Common myeloid progenitor, CD34-positive (primary cell): Measurements from ENCODE around the gene HOXB2.

Experiments used
- CTCF ChIA-PET: fragments of 350-600 bp; sonication (Branson Sonifier 250); formaldehyde crosslinking; loops from one replicate; lab custom pipeline; 2021; ENCODE audit warnings: antibody characterized with exemption; lab: Charles Lee
- POLR2A ChIA-PET: fragments of 350-600 bp; sonication (Branson Sonifier 250); formaldehyde crosslinking; loops from one replicate; lab custom pipeline; 2021; ENCODE audit warnings: antibody characterized with exemption; lab: Charles Lee
- DNase-seq, 3 donors: peaks; one replicate each; pipeline versions ENCODE4 v3.0.0 to v3.0.0-alpha.2; 2013
- H3K27ac ChIP-seq, 2 experiments: 1 replicate in 1 of 2; 2 replicates in 1 of 2; pipeline ENCODE4 v1.7.0; 2013; ENCODE audit warnings: inconsistent platforms in 2 of 2, low read length in 2 of 2, mild to moderate bottlenecking in 2 of 2, low read depth in 1 of 2, moderate library complexity in 1 of 2; ENCODE audit not compliant: severe bottlenecking in 2 of 2, insufficient read depth in 1 of 2, poor library complexity in 1 of 2
- H3K27me3 ChIP-seq, 5 experiments: replicated peaks in 2 of 5; 1 replicate in 3 of 5; 2 replicates in 2 of 5; pipeline versions ENCODE4 v1.6.1 to v1.7.0; 2013; ENCODE audit warnings: low read length in 4 of 5, mild to moderate bottlenecking in 2 of 5, moderate library complexity in 2 of 5, inconsistent platforms in 1 of 5; ENCODE audit not compliant: insufficient read depth in 5 of 5, control insufficient read depth in 4 of 5
- H3K36me3 ChIP-seq, 4 experiments: 1 replicate in 2 of 4; 2 replicates in 2 of 4; pipeline versions ENCODE4 v1.6.1 to v1.7.0; 2013; ENCODE audit warnings: low read length in 3 of 4, control low read depth in 1 of 4, mild to moderate bottlenecking in 1 of 4; ENCODE audit not compliant: control insufficient read depth in 4 of 4, insufficient read depth in 4 of 4
- H3K4me1 ChIP-seq, 4 experiments: 1 replicate in 3 of 4; 2 replicates in 1 of 4; pipeline versions ENCODE4 v1.6.1 to v1.7.1; 2013; ENCODE audit warnings: low read length in 3 of 4, mild to moderate bottlenecking in 3 of 4, control low read depth in 1 of 4, inconsistent platforms in 1 of 4, moderate library complexity in 1 of 4; ENCODE audit not compliant: control insufficient read depth in 4 of 4, insufficient read depth in 4 of 4; ENCODE audit errors: control extremely low read depth in 1 of 4
- H3K4me3 ChIP-seq, 7 experiments: 1 replicate in 4 of 7; 2 replicates in 3 of 7; pipeline versions ENCODE4 v1.5.1 to v1.7.0; 2013; ENCODE audit warnings: mild to moderate bottlenecking in 7 of 7, low read length in 6 of 7, moderate library complexity in 6 of 7, inconsistent platforms in 2 of 7, low read depth in 2 of 7, control low read depth in 1 of 7; ENCODE audit not compliant: insufficient read depth in 4 of 7, control insufficient read depth in 1 of 7; ENCODE audit errors: extremely low read depth in 1 of 7
- H3K9me3 ChIP-seq, 5 experiments: 1 replicate in 4 of 5; 2 replicates in 1 of 5; pipeline versions ENCODE4 v1.6.1 to v1.7.1; 2013; ENCODE audit warnings: low read length in 4 of 5, mild to moderate bottlenecking in 2 of 5, inconsistent platforms in 1 of 5, low read depth in 1 of 5, moderate library complexity in 1 of 5; ENCODE audit not compliant: control insufficient read depth in 4 of 5, insufficient read depth in 2 of 5; ENCODE audit errors: control extremely low read depth in 1 of 5
- WGBS: methylation state at CpG from one replicate; pipeline ENCODE4 v1.1.5; 2013; ENCODE audit not compliant: insufficient coverage; 5-methylcytosine and 5-hydroxymethylcytosine counted together

The HOXB2 gene

DNA sequence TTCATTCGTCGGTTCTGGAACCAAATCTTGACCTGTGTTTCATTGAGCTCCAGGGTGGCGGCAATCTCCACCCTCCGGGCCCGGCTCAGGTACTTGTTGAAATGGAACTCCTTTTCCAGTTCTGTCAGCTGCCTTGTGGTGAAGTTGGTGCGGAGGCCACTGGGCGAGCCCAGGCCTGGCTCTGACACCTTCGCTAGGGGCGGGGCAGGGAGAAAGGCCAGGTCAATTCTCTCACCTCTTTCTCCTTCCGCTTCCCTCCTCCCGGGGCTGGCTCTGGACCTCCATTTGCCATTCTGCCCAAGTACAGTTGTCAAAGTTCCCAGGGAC lies 15.3 kb downstream of the HOXB2 start:
- WGBS, result 98% methylated on average over 8 of the region's 11 CpGs
- H3K27me3 ChIP-seq, result peaks cover 0 to 3% (median 0%) of the 10 kb centered on the region in 5 experiments

GRCh38 chr17:48528936-48529682 lies 15.8 kb downstream of the HOXB2 start:
- H3K27me3 ChIP-seq, result peaks cover 0 to 3% (median 0%) of the 10 kb centered on the region in 5 experiments
- H3K4me1 ChIP-seq, result peaks cover 0 to 19% (median 5%) of the 10 kb centered on the region in 4 experiments
- no peaks in the 10 kb centered on the region for H3K9me3 ChIP-seq
- DNase-seq, result no peak
- ChIA-PET CTCF (interaction anchor here (0.8 to 1.5 kb wide), 4 partner anchors 11 to 47 kb away, joined by 3 to 4 read pairs (median 3); no protein-coding TSS in a partner anchor), POLR2A (no interaction called here)
- no peak overlapping the region for H3K27ac ChIP-seq
- no peaks in the 10 kb centered on the region for H3K36me3 ChIP-seq
- 100% methylated on average over 10 of the region's 11 CpGs for WGBS
- H3K4me3 ChIP-seq, result no peak overlapping the region

More for the DNA sequence above, 15.3 kb downstream of the HOXB2 start:
- no peak overlapping the region for H3K27ac ChIP-seq
- no peaks in the 10 kb centered on the region for H3K36me3 ChIP-seq
- H3K4me1 ChIP-seq, result peaks cover 0 to 19% (median 5%) of the 10 kb centered on the region in 4 experiments
- no peaks in the 10 kb centered on the region for H3K9me3 ChIP-seq
- ChIA-PET POLR2A (no interaction called here), CTCF (interaction anchor here (0.9 to 1.5 kb wide), 2 partner anchors 10 to 32 kb away, joined by 3 to 4 read pairs; no protein-coding TSS in a partner anchor)
- DNase-seq, result no peak
- no peak overlapping the region for H3K4me3 ChIP-seq

GRCh38 chr17:48528153-48528935 lies 16.6 kb downstream of the HOXB2 start:
- Histone ChIP-seq H3K27ac (no peak overlapping the region), H3K9me3 (no peaks in the 10 kb centered on the region), H3K4me1 (peaks cover 0 to 19% (median 5%) of the 10 kb centered on the region in 4 experiments), H3K27me3 (peaks cover 0 to 3% (median 0%) of the 10 kb centered on the region in 5 experiments), H3K36me3 (no peaks in the 10 kb centered on the region), H3K4me3 (no peak overlapping the region)
- ChIA-PET POLR2A (no interaction called here), CTCF (interaction anchor here (0.8 to 2.4 kb wide), 3 partner anchors 12 to 48 kb away, joined by 3 to 9 read pairs (median 3); no protein-coding TSS in a partner anchor)
- WGBS, result 70% methylated on average over 5 of the region's 7 CpGs
- DNase-seq, result no peak

- DNase-seq, result no peak
- H3K9me3 ChIP-seq, result no peaks in the 10 kb centered on the region
- peak overlapping the region in 2 of 7 experiments; percentile 51 to 67 for H3K4me3 ChIP-seq
- WGBS, result 92% methylated on average over 8 of the region's 14 CpGs
- POLR2A ChIA-PET, result no interaction called here
- H3K27ac ChIP-seq, result no peak overlapping the region
- no peaks in the 10 kb centered on the region for H3K36me3 ChIP-seq
- peaks cover 0 to 3% (median 0%) of the 10 kb centered on the region in 5 experiments for H3K27me3 ChIP-seq
- H3K4me1 ChIP-seq, result peaks cover 0 to 19% (median 5%) of the 10 kb centered on the region in 4 experiments
- CTCF ChIA-PET, result interaction anchor here (1.1 to 2.4 kb wide), 2 partner anchors 8 to 12 kb away, joined by 3 to 9 read pairs; no protein-coding TSS in a partner anchor
Measured at GRCh38 chr17:48527547-48527932, 17.4 kb downstream of the HOXB2 start.

- no peaks in the 10 kb centered on the region for H3K9me3 ChIP-seq
- POLR2A ChIA-PET, result interaction anchor here (0.6 kb wide), 1 partner anchor 20 kb away, joined by 4 read pairs; no protein-coding TSS in a partner anchor
- H3K36me3 ChIP-seq, result no peaks in the 10 kb centered on the region
Measured at GRCh38 chr17:48526608-48527546, 18.0 kb downstream of the HOXB2 start.

DNA sequence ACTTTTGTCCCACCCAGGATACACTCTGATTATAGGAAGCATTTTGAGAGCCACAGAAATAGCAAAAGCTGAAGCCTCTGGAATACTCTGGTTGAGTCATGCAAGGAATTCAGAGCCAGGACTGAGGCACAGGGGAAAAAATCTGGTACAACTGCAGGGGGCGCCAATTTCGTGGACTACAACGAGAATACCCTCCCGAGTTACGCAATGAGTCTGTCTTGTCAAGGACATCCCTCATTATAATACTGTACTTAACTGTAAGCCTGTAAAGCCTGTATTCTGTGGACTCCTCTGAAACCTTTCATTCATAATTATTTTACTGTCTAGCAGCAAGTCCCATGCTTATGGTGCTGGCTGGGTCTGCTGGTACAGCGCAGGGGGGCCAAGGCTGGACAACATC lies 21.9 kb downstream of the HOXB2 start:
- 100% methylated on average over 5 of the region's 6 CpGs for WGBS
- H3K9me3 ChIP-seq, result no peaks in the 10 kb centered on the region
- H3K4me1 ChIP-seq, result peaks cover 0 to 24% (median 5%) of the 10 kb centered on the region in 4 experiments
- no peak overlapping the region for H3K4me3 ChIP-seq
- peaks cover 0 to 3% (median 0%) of the 10 kb centered on the region in 5 experiments for H3K27me3 ChIP-seq
- CTCF ChIA-PET, result interaction anchor here (1.2 to 2.2 kb wide), 3 partner anchors 10 to 65 kb away, joined by 5 to 7 read pairs (median 5); no protein-coding TSS in a partner anchor
- POLR2A ChIA-PET, result no interaction called here
- no peak overlapping the region for H3K27ac ChIP-seq
- no peak for DNase-seq
- H3K36me3 ChIP-seq, result no peaks in the 10 kb centered on the region

More at GRCh38 chr17:48526608-48527546, 18.0 kb downstream of the HOXB2 start:
- Histone ChIP-seq H3K27ac (no peak overlapping the region), H3K4me1 (peaks cover 0 to 24% (median 5%) of the 10 kb centered on the region in 4 experiments), H3K4me3 (peak overlapping the region in 4 of 7 experiments; percentile 31 to 67 (median 50)), H3K27me3 (peaks cover 0 to 3% (median 0%) of the 10 kb centered on the region in 5 experiments)
- no peak for DNase-seq
- 14% methylated on average over 43 of the region's 59 CpGs for WGBS
- CTCF ChIA-PET, result interaction anchor here (1.1 to 2.4 kb wide), 2 partner anchors 8 to 13 kb away, joined by 3 to 9 read pairs; no protein-coding TSS in a partner anchor
